22Rv1 (cell line): ENCODE measurements around the gene FAM170B.

Experiments
- H3K27ac ChIP-seq: fragments of 450-650 bp; 2 replicates; pipeline ENCODE4 v1.5.1; 2017
- ZFX ChIP-seq: fragments of 450-650 bp; IDR thresholded peaks from 2 replicates; pipeline ENCODE4 v1.6.1; 2017; ENCODE audit warnings: antibody characterized with exemption, borderline replicate concordance
- TF ChIP-seq, protein P1 (sequence below): fragments of 450-650 bp; IDR thresholded peaks from 2 replicates; pipeline ENCODE4 v1.5.1; 2017; ENCODE audit warnings: mild to moderate bottlenecking

Gene FAM170B

DNA sequence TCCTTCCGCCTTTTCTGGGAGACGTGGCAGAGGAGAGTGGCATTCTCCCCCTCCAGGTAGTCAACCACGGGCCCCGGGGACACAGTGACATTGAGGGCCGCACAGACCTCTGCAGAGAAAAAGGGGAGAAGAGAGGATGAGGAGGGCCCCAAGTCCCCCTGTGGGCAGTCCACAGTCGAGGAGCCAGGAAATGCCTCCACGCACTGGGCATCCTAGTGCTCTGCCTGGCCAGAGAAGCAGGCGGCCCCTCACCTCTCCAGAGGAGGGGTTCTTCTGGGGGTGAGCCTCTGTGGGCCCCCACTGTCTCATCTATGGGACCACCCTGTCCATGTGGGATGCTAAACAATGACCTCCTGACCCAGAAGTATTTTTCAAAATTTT is 25.9 kb downstream of the FAM170B start:
- no peak for TF ChIP-seq ZFX
- TF ChIP-seq, protein P1, sequence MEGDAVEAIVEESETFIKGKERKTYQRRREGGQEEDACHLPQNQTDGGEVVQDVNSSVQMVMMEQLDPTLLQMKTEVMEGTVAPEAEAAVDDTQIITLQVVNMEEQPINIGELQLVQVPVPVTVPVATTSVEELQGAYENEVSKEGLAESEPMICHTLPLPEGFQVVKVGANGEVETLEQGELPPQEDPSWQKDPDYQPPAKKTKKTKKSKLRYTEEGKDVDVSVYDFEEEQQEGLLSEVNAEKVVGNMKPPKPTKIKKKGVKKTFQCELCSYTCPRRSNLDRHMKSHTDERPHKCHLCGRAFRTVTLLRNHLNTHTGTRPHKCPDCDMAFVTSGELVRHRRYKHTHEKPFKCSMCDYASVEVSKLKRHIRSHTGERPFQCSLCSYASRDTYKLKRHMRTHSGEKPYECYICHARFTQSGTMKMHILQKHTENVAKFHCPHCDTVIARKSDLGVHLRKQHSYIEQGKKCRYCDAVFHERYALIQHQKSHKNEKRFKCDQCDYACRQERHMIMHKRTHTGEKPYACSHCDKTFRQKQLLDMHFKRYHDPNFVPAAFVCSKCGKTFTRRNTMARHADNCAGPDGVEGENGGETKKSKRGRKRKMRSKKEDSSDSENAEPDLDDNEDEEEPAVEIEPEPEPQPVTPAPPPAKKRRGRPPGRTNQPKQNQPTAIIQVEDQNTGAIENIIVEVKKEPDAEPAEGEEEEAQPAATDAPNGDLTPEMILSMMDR, result no peak
- no peak overlapping the region for H3K27ac ChIP-seq

GRCh38 chr10:49107111-49107886 is 26.5 kb downstream of the FAM170B start:
- no peak overlapping the region for H3K27ac ChIP-seq
- no peak for TF ChIP-seq ZFX
- TF ChIP-seq, protein P1, result no peak

DNA sequence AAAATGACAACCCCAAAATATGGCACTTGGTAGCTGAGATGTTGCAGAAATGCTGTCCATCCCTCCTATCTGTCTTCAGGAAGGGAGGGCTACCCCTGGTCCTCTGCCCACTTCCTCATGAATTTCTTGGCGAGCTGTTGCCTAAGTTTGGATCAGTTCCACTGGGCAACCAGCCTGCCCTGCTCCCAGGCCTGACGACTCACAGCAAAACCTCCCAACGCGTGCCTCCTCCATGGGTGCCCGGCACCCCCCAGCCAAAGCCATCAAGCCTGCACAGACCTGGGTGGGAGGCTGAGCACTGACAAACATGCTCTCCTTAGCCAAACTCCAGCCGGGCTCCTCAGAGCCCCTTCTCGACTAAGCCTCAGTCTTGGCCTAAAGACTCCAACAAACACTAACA is 27.4 kb downstream of the FAM170B start:
- H3K27ac ChIP-seq, result no peak overlapping the region
- TF ChIP-seq, protein P1, result no peak
- no peak for TF ChIP-seq ZFX

GRCh38 chr10:49105076-49105475 is 28.7 kb downstream of the FAM170B start:
- TF ChIP-seq, protein P1, result no peak
- TF ChIP-seq ZFX, result no peak
- no peak overlapping the region for H3K27ac ChIP-seq

- H3K27ac ChIP-seq, result no peak overlapping the region
- TF ChIP-seq, protein P1, result 0 out of 2 replicates have a peak, but pooled peaks have one; percentile 5
- TF ChIP-seq ZFX, result no peak
Observed at GRCh38 chr10:49104323-49104722, 29.5 kb downstream of the FAM170B start.

- no peak for TF ChIP-seq ZFX
- TF ChIP-seq, protein P1, result no peak
Observed at GRCh38 chr10:49103761-49104160, 30.1 kb downstream of the FAM170B start.

GRCh38 chr10:49099046-49099445 is 34.8 kb downstream of the FAM170B start:
- no peak for TF ChIP-seq ZFX
- TF ChIP-seq, protein P1, result no peak

More at GRCh38 chr10:49103761-49104160, 30.1 kb downstream of the FAM170B start:
- H3K27ac ChIP-seq, result no peak overlapping the region

More at GRCh38 chr10:49099046-49099445, 34.8 kb downstream of the FAM170B start:
- no peak overlapping the region for H3K27ac ChIP-seq
